Nephron progenitor cell (in vitro differentiated cells): ENCODE measurements around the gene SKIL.

Source experiments
- DNase-seq: peaks from one replicate; pipeline ENCODE4 v3.0.0; 2021
- H3K27ac Mint-ChIP-seq: 2 replicates; pipeline ENCODE4 v1.8.0; 2021; ENCODE audit warnings: mild to moderate bottlenecking, moderate library complexity, mixed read lengths
- H3K27me3 Mint-ChIP-seq: 2 replicates; pipeline ENCODE4 v1.8.0; 2021; ENCODE audit warnings: mild to moderate bottlenecking, low read depth, mixed read lengths; ENCODE audit not compliant: poor library complexity
- H3K36me3 Mint-ChIP-seq: 2 replicates; pipeline ENCODE4 v1.8.0; 2021; ENCODE audit warnings: low read depth, mixed read lengths
- H3K4me1 Mint-ChIP-seq: 2 replicates; pipeline ENCODE4 v1.8.0; 2021; ENCODE audit warnings: mixed read lengths
- H3K4me3 Mint-ChIP-seq: 2 replicates; pipeline ENCODE4 v1.8.0; 2021; ENCODE audit warnings: mild to moderate bottlenecking, moderate library complexity, mixed read lengths
- H3K9me3 Mint-ChIP-seq: 2 replicates; pipeline ENCODE4 v1.8.0; 2021; ENCODE audit warnings: mild to moderate bottlenecking, moderate library complexity, mixed read lengths
- CTCF ChIP-seq: fragments of 200-600 bp; sonication (generic); IDR thresholded peaks from 2 replicates; pipeline ENCODE4 v1.5.0; 2021; ENCODE audit warnings: antibody characterized with exemption

Gene SKIL

GRCh38 chr3:170438836-170439235, 81.3 kb downstream of the SKIL start:
- no peak for TF ChIP-seq CTCF
- Mint-ChIP-seq H3K4me3 (no peak overlapping the region), H3K4me1 (no peaks in the 10 kb centered on the region), H3K27me3 (peaks cover 7% of the 10 kb centered on the region), H3K27ac (no peak overlapping the region), H3K9me3 (no peaks in the 10 kb centered on the region), H3K36me3 (peaks cover 13% of the 10 kb centered on the region)
- no peak for DNase-seq

GRCh38 chr3:170440344-170440743, 82.8 kb downstream of the SKIL start:
- H3K27ac Mint-ChIP-seq: no peak overlapping the region
- TF ChIP-seq CTCF: no peak
- no peak for DNase-seq
- no peak overlapping the region for H3K4me3 Mint-ChIP-seq
- H3K36me3 Mint-ChIP-seq: peaks cover 5% of the 10 kb centered on the region
- H3K4me1 Mint-ChIP-seq: no peaks in the 10 kb centered on the region
- peaks cover 7% of the 10 kb centered on the region for H3K27me3 Mint-ChIP-seq
- H3K9me3 Mint-ChIP-seq: no peaks in the 10 kb centered on the region

GRCh38 chr3:170441412-170441811, 83.9 kb downstream of the SKIL start:
- Mint-ChIP-seq H3K36me3 (no peaks in the 10 kb centered on the region), H3K27me3 (peaks cover 7% of the 10 kb centered on the region), H3K4me1 (no peaks in the 10 kb centered on the region), H3K9me3 (no peaks in the 10 kb centered on the region), H3K4me3 (no peak overlapping the region), H3K27ac (no peak overlapping the region)
- no peak for DNase-seq
- no peak for TF ChIP-seq CTCF

GRCh38 chr3:170442947-170443346, 85.4 kb downstream of the SKIL start:
- Mint-ChIP-seq H3K27ac (no peak overlapping the region), H3K4me1 (peaks cover 2% of the 10 kb centered on the region), H3K27me3 (peaks cover 7% of the 10 kb centered on the region), H3K36me3 (no peaks in the 10 kb centered on the region), H3K9me3 (no peaks in the 10 kb centered on the region), H3K4me3 (no peak overlapping the region)
- DNase-seq: no peak
- no peak for TF ChIP-seq CTCF

GRCh38 chr3:170443457-170443856, 85.9 kb downstream of the SKIL start:
- no peak for TF ChIP-seq CTCF
- H3K27me3 Mint-ChIP-seq: peaks cover 7% of the 10 kb centered on the region

More at GRCh38 chr3:170443457-170443856, 85.9 kb downstream of the SKIL start:
- Mint-ChIP-seq H3K36me3 (no peaks in the 10 kb centered on the region), H3K9me3 (no peaks in the 10 kb centered on the region), H3K4me3 (no peak overlapping the region), H3K4me1 (peaks cover 7% of the 10 kb centered on the region), H3K27ac (no peak overlapping the region)
- no peak for DNase-seq
